Neural progenitor cell (in vitro differentiated cells): Measurements from ENCODE around the gene TMEM175. TPM values are rescaled to one million over a fixed set of nuclear protein-coding genes. Genes with fewer than 3 reads are reported as not detected.

Experiments used
- DNase-seq: peaks from one replicate; pipeline ENCODE4 v3.0.0-alpha.2; 2016; ENCODE audit warnings: low spot score
- H2AFZ ChIP-seq: fragments of 200-600 bp; sonication (generic); replicated peaks from 2 replicates; pipeline ENCODE4 v1.6.1; 2016; ENCODE audit warnings: antibody characterized with exemption
- H3F3A ChIP-seq: fragments of 200-600 bp; sonication (generic); 2 replicates; pipeline ENCODE4 v1.6.1; 2016; ENCODE audit warnings: antibody characterized with exemption, low read depth
- H3K27ac ChIP-seq: fragments of 200-600 bp; sonication (generic); 2 replicates; pipeline ENCODE4 v1.5.1; 2016; ENCODE audit warnings: mild to moderate bottlenecking
- H3K27me3 ChIP-seq: fragments of 200-600 bp; sonication (generic); 2 replicates; pipeline ENCODE4 v1.6.1; 2016; ENCODE audit warnings: mild to moderate bottlenecking, moderate library complexity
- H3K36me3 ChIP-seq: fragments of 200-600 bp; sonication (generic); 2 replicates; pipeline ENCODE4 v1.5.1; 2016
- H3K4me1 ChIP-seq: fragments of 200-600 bp; sonication (generic); 2 replicates; pipeline ENCODE4 v1.6.1; 2016; ENCODE audit warnings: mixed run types
- H3K4me2 ChIP-seq: fragments of 200-600 bp; sonication (generic); 2 replicates; pipeline ENCODE4 v1.6.1; 2016
- H3K4me3 ChIP-seq: fragments of 200-600 bp; sonication (generic); 2 replicates; pipeline ENCODE4 v1.5.1; 2016
- H3K79me2 ChIP-seq: fragments of 200-600 bp; sonication (generic); 2 replicates; pipeline ENCODE4 v1.6.1; 2016; ENCODE audit warnings: low read depth
- H3K9ac ChIP-seq: fragments of 200-600 bp; sonication (generic); 2 replicates; pipeline ENCODE4 v1.6.1; 2016
- H3K9me3 ChIP-seq: fragments of 200-600 bp; sonication (generic); 2 replicates; pipeline ENCODE4 v1.5.1; 2016; ENCODE audit warnings: low read depth
- H4K20me1 ChIP-seq: fragments of 200-600 bp; sonication (generic); 2 replicates; pipeline ENCODE4 v1.6.1; 2016; ENCODE audit warnings: low read depth
- H3K27ac Mint-ChIP-seq: 3 replicates; pipeline ENCODE4 v1.8.0; 2021; ENCODE audit warnings: mixed read lengths
- H3K27me3 Mint-ChIP-seq: 2 replicates; pipeline ENCODE4 v1.8.0; 2022; ENCODE audit warnings: low read depth, mild to moderate bottlenecking, inconsistent platforms, moderate library complexity, mixed read lengths; ENCODE audit not compliant: insufficient read depth
- H3K36me3 Mint-ChIP-seq: 3 replicates; pipeline ENCODE4 v1.8.0; 2021; ENCODE audit warnings: mixed read lengths
- H3K4me1 Mint-ChIP-seq: 3 replicates; pipeline ENCODE4 v1.8.0; 2021; ENCODE audit warnings: mixed read lengths
- H3K4me3 Mint-ChIP-seq: 3 replicates; pipeline ENCODE4 v1.8.0; 2021; ENCODE audit warnings: mild to moderate bottlenecking, moderate library complexity, mixed read lengths
- H3K9me3 Mint-ChIP-seq: 3 replicates; pipeline ENCODE4 v1.8.0; 2020; ENCODE audit warnings: mixed read lengths
- EZH2 ChIP-seq: fragments of 200-600 bp; sonication (generic); IDR thresholded peaks from 2 replicates; pipeline ENCODE4 v1.6.1; 2017; ENCODE audit warnings: antibody characterized with exemption, mild to moderate bottlenecking, moderate library complexity
- EZH2phosphoT487 ChIP-seq: fragments of 200-600 bp; sonication (generic); IDR thresholded peaks from 2 replicates; pipeline ENCODE4 v1.6.1; 2017; ENCODE audit warnings: antibody characterized with exemption
- total RNA-seq: library from RNA; depleted of rRNA; stranded (reverse); fragments of >200 nt; gene quantifications from 2 replicates; pipeline ENCODE4 v1.2.3, GENCODE V29; 2015; ENCODE audit warnings: low replicate concordance
- TF ChIP-seq, protein P1 (sequence below): fragments of 200-600 bp; sonication (generic); IDR thresholded peaks from 2 replicates; pipeline ENCODE4 v1.5.1; 2017; ENCODE audit warnings: antibody characterized with exemption, mild to moderate bottlenecking

TMEM175 gene
- total RNA-seq, 1 donor from 2014 or later = 4.4 TPM

DNA sequence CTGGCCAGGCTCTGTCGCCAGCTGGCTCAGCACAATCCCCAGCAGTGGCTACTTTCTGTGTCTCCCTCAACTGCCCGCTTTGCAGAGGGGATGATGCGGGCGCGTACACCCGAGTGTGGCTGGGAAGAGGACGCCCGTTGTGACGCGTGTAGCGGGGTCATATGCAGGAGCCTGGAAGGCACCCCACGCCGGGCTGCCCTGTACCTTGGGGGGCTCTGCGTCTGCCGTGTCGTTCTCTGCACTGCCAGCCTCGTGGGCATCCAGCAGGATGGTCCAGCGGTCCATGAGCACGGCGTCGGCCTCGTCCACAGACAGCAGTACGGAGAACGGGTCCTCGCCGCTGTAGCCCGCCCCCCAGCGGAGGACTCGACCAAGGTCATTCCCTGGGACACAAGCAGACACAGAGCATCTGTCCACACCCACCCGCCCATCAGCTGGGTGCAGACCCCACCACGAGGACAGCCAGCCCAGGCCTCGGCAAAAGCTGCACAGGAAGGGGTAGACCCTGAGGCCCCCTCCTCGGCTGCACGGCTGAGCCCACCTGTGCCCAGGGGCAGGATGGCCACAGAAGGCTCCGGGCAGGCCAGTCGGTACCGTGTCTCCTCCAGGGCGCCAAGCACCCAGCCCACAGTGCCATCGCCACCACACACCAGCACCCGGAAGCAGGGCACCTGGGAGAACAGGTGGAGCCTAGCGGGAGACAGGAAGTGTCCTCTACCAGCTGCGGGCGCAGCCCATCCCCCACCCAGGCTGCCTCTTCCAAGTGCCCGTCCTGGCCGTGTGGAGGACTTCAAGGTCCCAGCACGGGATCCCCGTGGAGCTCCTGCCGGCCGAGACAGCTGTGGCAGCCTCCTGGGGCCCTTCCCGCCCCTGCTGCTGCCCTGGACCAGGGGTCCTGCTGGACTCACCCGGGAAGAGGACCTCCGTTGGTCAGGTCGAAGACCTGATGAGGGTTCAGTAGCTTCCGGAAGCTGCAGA is 30.3 kb downstream of the TMEM175 start:
- H3K27ac Mint-ChIP-seq = no peak overlapping the region
- H2AFZ ChIP-seq = no peak overlapping the region
- no peaks in the 10 kb centered on the region for H3K9me3 Mint-ChIP-seq
- no peaks in the 10 kb centered on the region for H3F3A ChIP-seq
- no peaks in the 10 kb centered on the region for H4K20me1 ChIP-seq
- H3K27me3 ChIP-seq = peaks cover 9% of the 10 kb centered on the region
- no peak overlapping the region for H3K4me3 ChIP-seq
- H3K9ac ChIP-seq = no peak overlapping the region
- H3K79me2 ChIP-seq = no peaks in the 10 kb centered on the region
- H3K27me3 Mint-ChIP-seq = peaks cover 3% of the 10 kb centered on the region
- H3K9me3 ChIP-seq = no peaks in the 10 kb centered on the region
- no peak overlapping the region for H3K27ac ChIP-seq
- H3K4me2 ChIP-seq = no peak overlapping the region
- no peak overlapping the region for H3K4me3 Mint-ChIP-seq
- H3K4me1 ChIP-seq = no peaks in the 10 kb centered on the region
- peaks cover 4% of the 10 kb centered on the region for H3K36me3 Mint-ChIP-seq
- peaks cover 3% of the 10 kb centered on the region for H3K4me1 Mint-ChIP-seq
- no peak for TF ChIP-seq EZH2phosphoT487
- TF ChIP-seq EZH2 = no peak
- TF ChIP-seq, protein P1, sequence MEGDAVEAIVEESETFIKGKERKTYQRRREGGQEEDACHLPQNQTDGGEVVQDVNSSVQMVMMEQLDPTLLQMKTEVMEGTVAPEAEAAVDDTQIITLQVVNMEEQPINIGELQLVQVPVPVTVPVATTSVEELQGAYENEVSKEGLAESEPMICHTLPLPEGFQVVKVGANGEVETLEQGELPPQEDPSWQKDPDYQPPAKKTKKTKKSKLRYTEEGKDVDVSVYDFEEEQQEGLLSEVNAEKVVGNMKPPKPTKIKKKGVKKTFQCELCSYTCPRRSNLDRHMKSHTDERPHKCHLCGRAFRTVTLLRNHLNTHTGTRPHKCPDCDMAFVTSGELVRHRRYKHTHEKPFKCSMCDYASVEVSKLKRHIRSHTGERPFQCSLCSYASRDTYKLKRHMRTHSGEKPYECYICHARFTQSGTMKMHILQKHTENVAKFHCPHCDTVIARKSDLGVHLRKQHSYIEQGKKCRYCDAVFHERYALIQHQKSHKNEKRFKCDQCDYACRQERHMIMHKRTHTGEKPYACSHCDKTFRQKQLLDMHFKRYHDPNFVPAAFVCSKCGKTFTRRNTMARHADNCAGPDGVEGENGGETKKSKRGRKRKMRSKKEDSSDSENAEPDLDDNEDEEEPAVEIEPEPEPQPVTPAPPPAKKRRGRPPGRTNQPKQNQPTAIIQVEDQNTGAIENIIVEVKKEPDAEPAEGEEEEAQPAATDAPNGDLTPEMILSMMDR = no peak
- no peak for DNase-seq
- no peaks in the 10 kb centered on the region for H3K36me3 ChIP-seq

DNA sequence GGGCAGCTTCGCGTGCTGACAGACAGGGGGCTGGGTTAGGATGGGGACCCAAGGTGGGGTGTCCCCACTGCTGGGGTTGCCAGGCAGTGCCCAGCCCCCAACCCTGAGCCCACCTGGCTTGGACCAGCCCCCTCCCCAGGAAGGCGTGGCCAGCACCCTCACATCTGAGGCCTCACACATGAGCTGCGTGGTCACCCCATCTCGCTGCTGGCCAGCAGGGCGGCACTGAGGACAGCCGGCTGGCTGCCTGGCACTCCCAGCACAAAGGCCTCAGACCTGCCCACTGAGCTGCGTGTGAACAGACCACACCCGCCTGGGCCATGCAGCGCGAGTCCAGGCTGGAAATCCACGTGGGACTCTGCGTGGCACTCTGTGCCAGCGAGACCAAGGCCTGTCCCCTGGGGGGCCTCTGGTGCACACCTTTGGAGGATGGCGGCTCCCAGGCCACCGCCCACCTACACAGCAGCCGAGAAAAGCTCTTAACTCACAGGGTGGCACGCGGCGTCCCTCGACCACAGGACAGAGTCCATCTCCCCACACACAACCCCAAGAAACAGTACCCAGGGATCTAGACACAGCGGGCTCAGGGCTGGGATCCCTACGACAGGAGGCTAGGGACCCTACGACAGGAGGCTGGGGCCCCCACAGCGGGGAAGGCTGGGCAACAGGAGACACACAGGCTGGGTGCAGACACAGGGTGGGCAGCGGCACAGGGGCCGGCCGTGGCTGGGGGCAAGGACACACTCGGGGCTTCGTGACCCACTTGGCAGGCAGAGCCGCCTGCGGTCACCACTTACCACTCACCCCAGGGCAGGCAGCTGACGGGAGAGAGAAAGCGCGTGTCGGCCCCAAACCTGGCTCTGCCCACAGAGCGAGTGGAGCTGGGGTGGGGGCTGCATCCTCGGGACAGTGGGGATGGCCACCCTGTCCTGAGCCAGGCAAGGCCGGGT is 31.3 kb downstream of the TMEM175 start:
- H3K27ac Mint-ChIP-seq = no peak overlapping the region
- H3K36me3 Mint-ChIP-seq = peaks cover 3% of the 10 kb centered on the region
- H3K9me3 ChIP-seq = no peaks in the 10 kb centered on the region
- peaks cover 20% of the 10 kb centered on the region for H3K27me3 ChIP-seq
- H3K4me3 Mint-ChIP-seq = no peak overlapping the region
- no peak for TF ChIP-seq EZH2
- TF ChIP-seq EZH2phosphoT487 = no peak
- TF ChIP-seq, protein P1 = no peak
- no peak overlapping the region for H3K4me3 ChIP-seq
- no peak overlapping the region for H3K9ac ChIP-seq
- H3K4me1 ChIP-seq = no peaks in the 10 kb centered on the region
- no peak for DNase-seq
- peaks cover 4% of the 10 kb centered on the region for H4K20me1 ChIP-seq
- no peak overlapping the region for H2AFZ ChIP-seq
- no peak overlapping the region for H3K4me2 ChIP-seq
- peaks cover 3% of the 10 kb centered on the region for H3K4me1 Mint-ChIP-seq
- H3K27me3 Mint-ChIP-seq = peaks cover 1% of the 10 kb centered on the region
- no peaks in the 10 kb centered on the region for H3F3A ChIP-seq
- H3K79me2 ChIP-seq = no peaks in the 10 kb centered on the region
- no peaks in the 10 kb centered on the region for H3K36me3 ChIP-seq
- no peak overlapping the region for H3K27ac ChIP-seq
- H3K9me3 Mint-ChIP-seq = no peaks in the 10 kb centered on the region

DNA sequence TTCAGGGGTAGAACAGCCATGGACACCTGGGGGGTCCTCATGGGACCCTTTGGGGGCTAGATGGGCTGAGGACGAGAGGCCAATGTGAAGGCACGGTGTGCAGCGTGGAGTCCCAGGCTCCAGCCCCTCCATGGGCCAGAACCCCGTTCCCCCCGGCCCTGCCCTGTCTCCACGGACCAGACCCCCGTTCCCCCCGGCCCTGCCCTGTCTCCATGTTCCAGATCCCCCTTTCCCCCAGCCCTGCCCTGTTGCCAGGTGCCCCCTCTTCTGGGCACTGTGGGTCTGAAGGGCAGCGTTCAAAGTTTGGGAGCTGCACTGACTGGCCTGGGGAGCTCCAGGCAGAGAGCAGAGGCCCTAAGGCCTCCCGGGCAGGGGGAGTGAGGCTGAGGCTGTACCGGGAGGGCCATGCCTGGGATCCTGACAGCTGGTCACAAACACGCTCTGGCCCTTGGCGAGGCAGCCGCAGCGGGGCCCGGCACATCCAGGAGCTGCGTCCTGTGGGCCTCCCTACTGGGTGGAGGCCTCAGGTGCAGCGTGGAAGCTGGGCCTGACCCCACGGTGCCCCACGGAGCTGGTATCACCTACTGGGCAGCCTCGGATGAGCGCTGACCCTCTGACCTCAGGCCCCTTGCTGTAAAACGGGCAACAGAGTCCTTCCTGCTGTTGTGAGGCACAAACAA is 32.2 kb downstream of the TMEM175 start:
- H3K4me1 ChIP-seq = no peaks in the 10 kb centered on the region
- Mint-ChIP-seq H3K9me3 (no peaks in the 10 kb centered on the region), H3K27ac (no peak overlapping the region), H3K4me1 (no peaks in the 10 kb centered on the region), H3K36me3 (no peaks in the 10 kb centered on the region), H3K4me3 (no peak overlapping the region), H3K27me3 (no peaks in the 10 kb centered on the region)
- no peaks in the 10 kb centered on the region for H3F3A ChIP-seq
- no peaks in the 10 kb centered on the region for H3K79me2 ChIP-seq
- H3K4me3 ChIP-seq = no peak overlapping the region
- no peaks in the 10 kb centered on the region for H3K9me3 ChIP-seq
- H3K9ac ChIP-seq = no peak overlapping the region
- H3K36me3 ChIP-seq = no peaks in the 10 kb centered on the region
- no peak overlapping the region for H3K4me2 ChIP-seq
- TF ChIP-seq, protein P1 = no peak
- no peak for TF ChIP-seq EZH2phosphoT487
- no peak for TF ChIP-seq EZH2
- H4K20me1 ChIP-seq = peaks cover 11% of the 10 kb centered on the region
- peaks cover 28% of the 10 kb centered on the region for H3K27me3 ChIP-seq
- no peak for DNase-seq
- no peak overlapping the region for H2AFZ ChIP-seq
- H3K27ac ChIP-seq = no peak overlapping the region
